ENCODE measurements around the gene DCAF12.

The DCAF12 gene

DNA sequence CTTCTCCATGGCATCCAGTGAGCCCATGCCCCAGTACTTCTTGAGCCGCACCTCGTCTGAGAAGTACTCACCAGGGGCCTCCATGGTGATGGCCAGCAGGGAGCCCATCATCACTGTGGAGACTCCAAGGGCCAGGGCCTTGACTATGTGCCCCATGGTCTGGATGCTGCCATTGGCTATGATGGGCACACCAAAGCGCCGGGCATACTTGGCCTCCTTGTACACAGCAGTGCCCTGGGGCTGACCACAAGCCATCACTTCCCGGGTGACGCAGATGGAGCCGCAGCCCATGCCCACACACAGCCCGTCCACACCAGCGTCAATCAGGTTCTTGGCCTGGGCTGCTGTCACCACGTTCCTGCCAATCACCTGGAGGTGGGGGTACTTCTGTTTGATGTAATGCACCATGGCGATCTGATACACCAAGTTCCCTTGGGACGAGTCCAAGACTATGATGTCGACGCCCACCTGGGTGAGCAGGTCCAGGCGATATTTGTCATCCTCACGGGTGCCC, 7.0 kb upstream of the DCAF12 start:
- no peaks in the 10 kb centered on the region for H3K4me1 ChIP-seq
- intact Hi-C loops (cut with DNase I; ENCODE audit: low total_unique reads) = no loop called here
- no peaks in the 10 kb centered on the region for H3K27me3 ChIP-seq
- H3K4me3 ChIP-seq = no peak overlapping the region
- no peak for DNase-seq
- TF ChIP-seq CTCF (IDR thresholded peaks at IDR 0.05) = no peak
- H3K36me3 ChIP-seq = no peaks in the 10 kb centered on the region
- H3K27ac ChIP-seq = no peak overlapping the region
- H3K9me3 ChIP-seq = no peaks in the 10 kb centered on the region

GRCh38 chr9:34131571-34131970, 5.1 kb upstream of the DCAF12 start:
- Histone ChIP-seq H3K27me3 (no peaks in the 10 kb centered on the region), H3K9me3 (no peaks in the 10 kb centered on the region), H3K4me1 (peaks cover 0 to 5% (median 2%) of the 10 kb centered on the region in 4 donors), H3K4me3 (no peak overlapping the region), H3K36me3 (no peaks in the 10 kb centered on the region), H3K27ac (no peak overlapping the region)
- DNase-seq = no peak
- no peak for TF ChIP-seq CTCF (IDR thresholded peaks at IDR 0.05)
- intact Hi-C loops (cut with DNase I; ENCODE audit: low total_unique reads) = no loop called here

DNA sequence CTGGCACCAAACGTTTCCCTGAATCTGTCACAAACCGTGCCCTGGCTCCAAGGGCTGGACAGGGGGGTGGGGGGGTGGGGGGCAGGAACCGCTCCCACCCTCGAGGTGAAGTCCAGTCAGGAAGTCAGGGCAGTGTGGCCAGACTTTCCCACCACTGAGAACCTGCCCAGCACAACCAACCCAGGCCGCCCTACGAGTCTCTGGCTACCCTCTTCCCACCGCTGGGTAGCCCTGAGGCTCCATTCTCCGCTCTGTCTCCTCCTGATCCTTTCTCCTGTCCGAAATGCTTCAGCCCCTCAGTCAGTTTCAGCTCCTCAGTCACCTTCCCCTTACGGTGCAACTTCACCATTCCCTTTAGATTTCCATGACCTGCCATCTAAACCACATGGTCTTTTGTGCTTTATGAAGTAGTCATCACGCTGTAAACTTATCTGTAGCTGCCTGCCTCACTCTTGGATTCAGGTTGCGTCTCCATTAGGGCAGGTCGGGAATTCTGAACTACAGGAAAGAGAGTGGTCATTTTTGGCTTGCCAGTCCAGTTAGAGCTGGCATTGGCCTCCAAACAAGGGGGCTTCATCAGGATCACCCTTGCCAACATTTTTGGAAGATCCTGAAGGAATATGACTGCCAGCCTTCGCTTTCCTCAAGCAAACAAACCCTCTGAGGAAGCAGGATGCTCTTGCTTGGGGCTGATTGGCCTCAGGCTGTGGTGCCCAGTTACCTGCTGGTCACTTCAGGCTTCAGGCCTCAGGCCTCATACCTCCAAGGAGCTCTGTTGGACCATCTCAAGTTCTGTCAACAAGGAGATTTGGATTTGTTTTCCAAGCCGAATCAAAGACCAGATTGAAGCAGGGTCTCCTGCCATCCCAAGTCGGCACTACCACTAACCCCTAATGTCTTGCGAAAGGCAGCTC, 794 bp upstream of the DCAF12 start:
- TF ChIP-seq CTCF (IDR thresholded peaks at IDR 0.05) = no peak
- no peak for DNase-seq
- Histone ChIP-seq H3K36me3 (peaks cover 0 to 13% (median 0%) of the 10 kb centered on the region in 3 donors), H3K4me3 (peak overlapping the region; percentile 89 to 96), H3K27ac (peak overlapping the region; percentile 82 to 86), H3K4me1 (peaks cover 0 to 40% (median 16%) of the 10 kb centered on the region in 4 donors), H3K27me3 (no peaks in the 10 kb centered on the region), H3K9me3 (no peaks in the 10 kb centered on the region)
- intact Hi-C loops (cut with DNase I; ENCODE audit: low total_unique reads) = loop anchor here (5.0 kb wide), 1 partner anchor 50 kb away; the partner anchor contains the start of gene UBAP1

- TF ChIP-seq CTCF (IDR thresholded peaks at IDR 0.05) = no peak
- H3K27me3 ChIP-seq = no peaks in the 10 kb centered on the region
- peak overlapping the region; percentile 89 to 96 for H3K4me3 ChIP-seq
- H3K4me1 ChIP-seq = peaks cover 0 to 40% (median 18%) of the 10 kb centered on the region in 4 donors
- intact Hi-C loops (cut with DNase I; ENCODE audit: low total_unique reads) = loop anchor here (5.0 kb wide), 1 partner anchor 52 kb away; the partner anchor contains the start of gene UBAP1
- peak overlapping the region; percentile 82 to 86 for H3K27ac ChIP-seq
- no peaks in the 10 kb centered on the region for H3K9me3 ChIP-seq
- peaks cover 0 to 22% (median 0%) of the 10 kb centered on the region in 3 donors for H3K36me3 ChIP-seq
- no peak for DNase-seq
Observed at GRCh38 chr9:34125681-34126206, 754 bp downstream of the DCAF12 start.

DNA sequence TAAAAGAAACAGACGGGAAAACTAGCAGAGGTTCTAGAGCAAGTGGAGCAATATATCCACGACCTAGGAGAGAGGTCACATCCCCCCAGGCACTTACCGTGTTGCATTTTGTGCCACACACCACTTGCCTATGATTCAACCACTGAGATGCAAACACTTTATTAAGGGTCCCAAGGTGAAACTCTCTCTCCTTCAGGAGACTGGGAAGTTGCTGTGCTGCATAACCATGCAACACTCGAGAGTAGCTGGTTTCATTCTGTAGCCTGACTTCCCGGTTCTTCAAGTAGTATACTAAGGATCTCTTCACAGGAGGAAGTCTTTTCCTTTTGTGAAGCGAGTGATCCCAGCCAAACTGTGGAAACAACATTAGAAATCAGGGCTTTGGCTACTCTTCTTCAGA, 1.6 kb downstream of the DCAF12 start:
- H3K4me3 ChIP-seq = peak overlapping the region; percentile 89 to 96
- TF ChIP-seq CTCF (IDR thresholded peaks at IDR 0.05) = no peak
- peaks cover 0 to 25% (median 0%) of the 10 kb centered on the region in 3 donors for H3K36me3 ChIP-seq
- H3K27me3 ChIP-seq = no peaks in the 10 kb centered on the region
- H3K4me1 ChIP-seq = peaks cover 0 to 40% (median 18%) of the 10 kb centered on the region in 4 donors
- intact Hi-C loops (cut with DNase I; ENCODE audit: low total_unique reads) = loop anchor here (5.0 kb wide), 1 partner anchor 52 kb away; the partner anchor contains the start of gene UBAP1
- peak overlapping the region in 1 of 2 donors; percentile 86 for H3K27ac ChIP-seq
- no peaks in the 10 kb centered on the region for H3K9me3 ChIP-seq
- no peak for DNase-seq

Data from tibial artery (tissue), 4 donors.